Astrocyte of the spinal cord (primary cell): ENCODE data around the gene OPCML.

Experiments
- DNase-seq: peaks from one replicate; pipeline ENCODE4 v3.0.0; 2011; ENCODE audit warnings: low read depth, low spot score
- H3K4me3 ChIP-seq: 2 replicates; pipeline ENCODE4 v1.5.1; 2011; ENCODE audit warnings: low read depth, mild to moderate bottlenecking, low read length, moderate library complexity
- CTCF ChIP-seq: IDR thresholded peaks from 2 replicates; pipeline ENCODE4 v1.5.1; 2012; ENCODE audit warnings: low read depth, mild to moderate bottlenecking, low read length, inconsistent platforms
- in situ Hi-C: cut with HindIII; loops from 2 replicates; pipeline ENCODE4 v1.10.0; 2017; ENCODE audit warnings: low sequenced_read_pairs

OPCML gene

GRCh38 chr11:133388975-133389568 lies 143.2 kb downstream of the OPCML start:
- in situ Hi-C loops: no loop called here
- H3K4me3 ChIP-seq: no peak overlapping the region
- no peak for TF ChIP-seq CTCF
- DNase-seq: no peak

- DNase-seq: no peak
- TF ChIP-seq CTCF: no peak
- in situ Hi-C loops: no loop called here
- H3K4me3 ChIP-seq: no peak overlapping the region
Observed at GRCh38 chr11:133388260-133388659, 144.0 kb downstream of the OPCML start.

- in situ Hi-C loops: no loop called here
- no peak for DNase-seq
- no peak overlapping the region for H3K4me3 ChIP-seq
- TF ChIP-seq CTCF: no peak
Observed at GRCh38 chr11:133386852-133387251, 145.4 kb downstream of the OPCML start.

- TF ChIP-seq CTCF: no peak
- H3K4me3 ChIP-seq: no peak overlapping the region
- in situ Hi-C loops: no loop called here
- no peak for DNase-seq
Observed at GRCh38 chr11:133386262-133386661, 146.0 kb downstream of the OPCML start.

- no peak for DNase-seq
- in situ Hi-C loops: no loop called here
- no peak overlapping the region for H3K4me3 ChIP-seq
- no peak for TF ChIP-seq CTCF
Observed at GRCh38 chr11:133385781-133386180, 146.5 kb downstream of the OPCML start.

GRCh38 chr11:133384731-133385130 lies 147.6 kb downstream of the OPCML start:
- no peak for TF ChIP-seq CTCF
- no peak overlapping the region for H3K4me3 ChIP-seq
- in situ Hi-C loops: no loop called here
- DNase-seq: no peak

GRCh38 chr11:133383689-133384088 lies 148.6 kb downstream of the OPCML start:
- no peak overlapping the region for H3K4me3 ChIP-seq
- DNase-seq: no peak
- in situ Hi-C loops: no loop called here
- TF ChIP-seq CTCF: no peak
